Left ventricle myocardium inferior (tissue), 1 donor: ENCODE results near the gene PCSK7. TPM values are rescaled to one million over a fixed set of nuclear protein-coding genes. Genes with fewer than 3 reads are reported as not detected.

Source experiments
- DNase-seq: peaks from one replicate; pipeline ENCODE4 v3.0.0-alpha.2; 2020
- H3K27ac ChIP-seq: fragments of 200-600 bp; replicated peaks from 2 replicates; pipeline ENCODE4 v1.8.0; 2021
- H3K27me3 ChIP-seq: fragments of 200-600 bp; 2 replicates; pipeline ENCODE4 v1.8.0; 2021; ENCODE audit warnings: low read depth
- H3K36me3 ChIP-seq: fragments of 200-600 bp; 2 replicates; pipeline ENCODE4 v1.8.0; 2021
- H3K4me1 ChIP-seq: fragments of 200-600 bp; 2 replicates; pipeline ENCODE4 v1.8.0; 2021
- H3K4me3 ChIP-seq: fragments of 200-600 bp; 2 replicates; pipeline ENCODE4 v1.8.0; 2021; ENCODE audit warnings: mild to moderate bottlenecking, moderate library complexity
- H3K9me3 ChIP-seq: fragments of 200-600 bp; replicated peaks from 2 replicates; pipeline ENCODE4 v1.8.0; 2021
- intact Hi-C: fragments of 100-400 bp; cut with micrococcal nuclease; formaldehyde crosslinking; loops from one replicate; pipeline ENCODE4 v1.11.0; 2022
- total RNA-seq: library from RNA; stranded (reverse); fragmentation: NEBNext Ultra II Directional; extraction: Animal tissue kit (Norgen Biotek cat#: 25700); gene quantifications from one replicate; pipeline ENCODE4 v1.2.1, GENCODE V29; 2021
- TF ChIP-seq, protein P1 (sequence below): fragments of 200-600 bp; IDR thresholded peaks from 2 replicates; pipeline ENCODE4 v1.8.0; 2021; ENCODE audit warnings: antibody characterized with exemption, mild to moderate bottlenecking, borderline replicate concordance
- donor health status: DM: no; HTN: yes; CAD: no; lungs with severe emphysema.

PCSK7 gene
- total RNA-seq, 1 donor from 2014 or later: 24.0 TPM

DNA sequence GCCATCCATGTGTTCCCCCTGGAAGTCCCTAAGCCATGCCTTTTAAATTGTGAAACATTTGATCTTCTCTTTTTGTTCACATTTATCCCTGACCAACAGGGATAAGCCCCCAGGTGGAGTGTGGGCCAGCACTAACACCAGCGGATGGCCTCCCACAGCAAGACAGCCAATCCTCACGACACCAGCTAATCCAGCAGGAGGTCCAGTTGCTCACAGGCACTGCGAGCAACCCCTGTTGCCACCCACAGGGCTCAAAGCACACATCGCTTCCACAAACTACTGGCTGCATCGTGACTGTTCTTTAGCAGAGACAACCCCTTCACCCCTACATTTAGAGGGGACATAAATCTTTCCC lies 2.0 kb downstream of the PCSK7 start:
- TF ChIP-seq, protein P1, sequence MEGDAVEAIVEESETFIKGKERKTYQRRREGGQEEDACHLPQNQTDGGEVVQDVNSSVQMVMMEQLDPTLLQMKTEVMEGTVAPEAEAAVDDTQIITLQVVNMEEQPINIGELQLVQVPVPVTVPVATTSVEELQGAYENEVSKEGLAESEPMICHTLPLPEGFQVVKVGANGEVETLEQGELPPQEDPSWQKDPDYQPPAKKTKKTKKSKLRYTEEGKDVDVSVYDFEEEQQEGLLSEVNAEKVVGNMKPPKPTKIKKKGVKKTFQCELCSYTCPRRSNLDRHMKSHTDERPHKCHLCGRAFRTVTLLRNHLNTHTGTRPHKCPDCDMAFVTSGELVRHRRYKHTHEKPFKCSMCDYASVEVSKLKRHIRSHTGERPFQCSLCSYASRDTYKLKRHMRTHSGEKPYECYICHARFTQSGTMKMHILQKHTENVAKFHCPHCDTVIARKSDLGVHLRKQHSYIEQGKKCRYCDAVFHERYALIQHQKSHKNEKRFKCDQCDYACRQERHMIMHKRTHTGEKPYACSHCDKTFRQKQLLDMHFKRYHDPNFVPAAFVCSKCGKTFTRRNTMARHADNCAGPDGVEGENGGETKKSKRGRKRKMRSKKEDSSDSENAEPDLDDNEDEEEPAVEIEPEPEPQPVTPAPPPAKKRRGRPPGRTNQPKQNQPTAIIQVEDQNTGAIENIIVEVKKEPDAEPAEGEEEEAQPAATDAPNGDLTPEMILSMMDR: no peak
- Histone ChIP-seq H3K27ac (no peak overlapping the region), H3K4me1 (peaks cover 51% of the 10 kb centered on the region), H3K9me3 (no peaks in the 10 kb centered on the region), H3K27me3 (no peaks in the 10 kb centered on the region), H3K36me3 (peaks cover 47% of the 10 kb centered on the region), H3K4me3 (no peak overlapping the region)
- DNase-seq: no peak
- intact Hi-C loops: loop anchor here (5.0 kb wide), 1 partner anchor 438 kb away; the partner anchor contains the start of gene APOA5

DNA sequence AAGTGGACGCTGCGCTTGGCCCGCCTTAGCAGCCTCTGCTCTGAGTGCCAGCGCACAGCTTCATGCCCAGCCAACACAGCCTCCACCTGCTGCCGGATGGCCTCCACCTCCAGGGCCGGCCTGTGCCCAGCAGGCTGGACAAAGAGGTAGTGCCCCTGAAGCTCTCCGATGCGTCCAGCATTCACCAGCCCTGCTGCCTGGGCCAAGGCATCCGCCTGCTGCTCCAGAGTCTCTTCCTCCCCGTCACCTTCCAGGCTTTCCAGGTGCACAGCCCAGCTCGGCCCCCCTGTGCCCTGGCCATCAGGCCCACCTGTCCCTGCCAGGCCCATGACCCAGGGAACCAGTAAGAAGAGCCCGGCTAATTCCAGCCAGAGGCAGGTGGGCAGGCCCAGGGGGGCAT lies 2.5 kb downstream of the PCSK7 start:
- TF ChIP-seq, protein P1: no peak
- intact Hi-C loops: loop anchor here (5.0 kb wide), 1 partner anchor 437 kb away; the partner anchor contains the start of gene APOA5
- Histone ChIP-seq H3K9me3 (no peaks in the 10 kb centered on the region), H3K27ac (no peak overlapping the region), H3K4me3 (no peak overlapping the region), H3K36me3 (peaks cover 47% of the 10 kb centered on the region), H3K27me3 (no peaks in the 10 kb centered on the region), H3K4me1 (peaks cover 50% of the 10 kb centered on the region)
- no peak for DNase-seq

GRCh38 chr11:117228091-117228490 lies 3.8 kb downstream of the PCSK7 start:
- no peaks in the 10 kb centered on the region for H3K9me3 ChIP-seq
- H3K4me1 ChIP-seq: peaks cover 39% of the 10 kb centered on the region
- H3K4me3 ChIP-seq: no peak overlapping the region
- TF ChIP-seq, protein P1: no peak
- no peak overlapping the region for H3K27ac ChIP-seq
- H3K27me3 ChIP-seq: no peaks in the 10 kb centered on the region
- intact Hi-C loops: loop anchor here (5.0 kb wide), 1 partner anchor 436 kb away; the partner anchor contains the start of gene APOA5
- DNase-seq: no peak
- H3K36me3 ChIP-seq: peaks cover 56% of the 10 kb centered on the region

DNA sequence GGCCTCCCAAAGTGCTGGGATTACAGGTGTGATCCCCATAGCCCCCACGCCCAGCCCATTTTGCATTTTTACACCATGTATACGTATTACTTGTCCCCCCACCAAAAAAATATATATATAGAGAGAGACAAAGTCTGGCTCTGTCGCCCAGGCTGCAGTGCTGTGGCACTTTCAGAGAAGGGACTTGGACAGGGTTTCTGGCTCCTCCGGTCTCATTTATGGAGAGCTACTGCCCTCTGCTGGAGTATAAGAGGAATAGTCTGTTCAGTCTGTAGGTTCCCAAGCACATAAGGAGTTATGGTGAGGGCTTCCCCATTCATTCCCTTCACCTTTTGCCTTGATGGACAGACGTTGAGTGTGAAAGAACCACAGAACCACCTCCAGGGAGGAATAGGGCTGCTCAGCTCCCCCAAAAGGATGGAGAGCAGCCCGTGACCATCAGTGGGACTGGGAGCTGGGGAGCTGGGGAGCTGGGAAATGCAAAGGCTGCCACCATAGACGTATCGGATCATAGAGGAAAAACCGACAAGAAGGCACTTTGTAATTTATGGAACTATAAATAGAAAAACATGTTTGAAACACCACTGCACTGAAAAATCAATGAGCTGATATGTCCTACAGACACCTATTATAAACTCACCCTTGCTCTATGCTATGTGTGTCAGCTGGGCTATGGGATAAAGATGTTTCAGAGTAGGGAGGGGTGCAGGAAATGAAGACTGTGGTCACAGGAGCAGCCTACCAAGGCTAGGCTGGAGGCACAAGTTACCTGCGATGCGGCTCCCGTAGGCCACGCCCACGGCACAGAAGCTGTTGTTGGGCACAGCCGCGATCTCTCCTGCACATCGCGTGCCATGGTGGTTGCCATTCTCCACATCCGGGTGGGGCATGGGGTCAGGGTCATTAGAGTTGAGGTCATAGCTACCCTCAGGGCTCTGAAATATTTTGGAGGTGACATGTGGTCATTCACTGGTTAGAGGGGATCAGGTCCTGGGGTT lies 5.2 kb downstream of the PCSK7 start:
- no peak for DNase-seq
- TF ChIP-seq, protein P1: peak; percentile 90
- intact Hi-C loops: loop anchor here (5.0 kb wide), 1 partner anchor 434 kb away; the partner anchor contains the start of gene APOA5
- peaks cover 57% of the 10 kb centered on the region for H3K36me3 ChIP-seq
- H3K27me3 ChIP-seq: no peaks in the 10 kb centered on the region
- H3K27ac ChIP-seq: peak overlapping the region; percentile 32
- no peaks in the 10 kb centered on the region for H3K9me3 ChIP-seq
- peaks cover 40% of the 10 kb centered on the region for H3K4me1 ChIP-seq
- no peak overlapping the region for H3K4me3 ChIP-seq

- H3K27ac ChIP-seq: peak overlapping the region; percentile 32
- H3K27me3 ChIP-seq: no peaks in the 10 kb centered on the region
- H3K4me1 ChIP-seq: peaks cover 40% of the 10 kb centered on the region
- intact Hi-C loops: loop anchor here (5.0 kb wide), 1 partner anchor 433 kb away; the partner anchor contains the start of gene APOA5
- TF ChIP-seq, protein P1: no peak
- no peaks in the 10 kb centered on the region for H3K9me3 ChIP-seq
- no peak overlapping the region for H3K4me3 ChIP-seq
- H3K36me3 ChIP-seq: peaks cover 57% of the 10 kb centered on the region
- DNase-seq: no peak
Observed at GRCh38 chr11:117225553-117226170, 6.2 kb downstream of the PCSK7 start.
